Measurements from ENCODE around the gene KRTAP13-1.

KRTAP13-1 gene

GRCh38 chr21:30395731-30396130, at the start of gene KRTAP13-1:
KRTAP13-1 (plus strand) TSS chr21:30396031; CDS start chr21:30396087, 56 bp downstream.
- FAIRE-seq (no peak), DNase-seq (ENCODE audit: insufficient read length, low spot score) (no peak)

- DNase-seq (ENCODE audit: insufficient read length, low spot score) = no peak
- FAIRE-seq = no peak
Measured at GRCh38 chr21:30348506-30348905, 47.3 kb upstream of the KRTAP13-1 start, which contains the start of gene KRTAP23-1. KRTAP23-1 (minus strand) TSS chr21:30348606; CDS start chr21:30348606, 0 bp downstream.

GRCh38 chr21:30349572-30349971, 46.3 kb upstream of the KRTAP13-1 start:
- FAIRE-seq = no peak
- no peak for DNase-seq (ENCODE audit: insufficient read length, low spot score)

- no peak for FAIRE-seq
- no peak for DNase-seq (ENCODE audit: insufficient read length, low spot score)
Measured at GRCh38 chr21:30351534-30351933, 44.3 kb upstream of the KRTAP13-1 start.

- FAIRE-seq = no peak
- DNase-seq (ENCODE audit: insufficient read length, low spot score) = no peak
Measured at GRCh38 chr21:30354308-30355005, 41.4 kb upstream of the KRTAP13-1 start.

- FAIRE-seq (no peak), DNase-seq (ENCODE audit: insufficient read length, low spot score) (no peak)
Measured at GRCh38 chr21:30355906-30356305, 39.9 kb upstream of the KRTAP13-1 start.

GRCh38 chr21:30372139-30372770, 23.6 kb upstream of the KRTAP13-1 start, which contains the start of gene KRTAP13-2:
KRTAP13-2 (minus strand) TSS chr21:30372271; CDS start chr21:30372213, 58 bp downstream.
- no peak for FAIRE-seq

GRCh38 chr21:30382201-30382600, 13.6 kb upstream of the KRTAP13-1 start:
- DNase-seq (ENCODE audit: insufficient read length, low spot score) = no peak
- no peak for FAIRE-seq

More at GRCh38 chr21:30372139-30372770, 23.6 kb upstream of the KRTAP13-1 start, which contains the start of gene KRTAP13-2:
- DNase-seq (ENCODE audit: insufficient read length, low spot score) = no peak

- no peak for DNase-seq (ENCODE audit: insufficient read length, low spot score)
Measured at GRCh38 chr21:30391492-30392025, 4.3 kb upstream of the KRTAP13-1 start.

GRCh38 chr21:30408782-30409494, 13.1 kb downstream of the KRTAP13-1 start:
- peak; percentile 10 for DNase-seq (ENCODE audit: insufficient read length, low spot score)
- peak; percentile 83 for FAIRE-seq

More at GRCh38 chr21:30391492-30392025, 4.3 kb upstream of the KRTAP13-1 start:
- no peak for FAIRE-seq

- no peak for FAIRE-seq
- DNase-seq (ENCODE audit: insufficient read length, low spot score) = no peak
Measured at GRCh38 chr21:30415993-30416392, 20.2 kb downstream of the KRTAP13-1 start.

GRCh38 chr21:30425826-30426225, 30.0 kb downstream of the KRTAP13-1 start, which contains the start of gene KRTAP13-3:
KRTAP13-3 (minus strand) TSS chr21:30425926; CDS start chr21:30425912, 14 bp downstream.
- no peak for FAIRE-seq
- DNase-seq (ENCODE audit: insufficient read length, low spot score) = no peak

- DNase-seq (ENCODE audit: insufficient read length, low spot score) = no peak
- no peak for FAIRE-seq
Measured at GRCh38 chr21:30426731-30427130, 30.9 kb downstream of the KRTAP13-1 start.

GRCh38 chr21:30430170-30430655, 34.4 kb downstream of the KRTAP13-1 start, which contains the start of gene KRTAP13-4:
KRTAP13-4 (plus strand) TSS chr21:30430220; CDS start chr21:30430276, 56 bp downstream.
- no peak for FAIRE-seq

GRCh38 chr21:30434033-30434631, 38.3 kb downstream of the KRTAP13-1 start:
- DNase-seq (ENCODE audit: insufficient read length, low spot score) = peak; percentile 6
- no peak for FAIRE-seq

More at GRCh38 chr21:30430170-30430655, 34.4 kb downstream of the KRTAP13-1 start, which contains the start of gene KRTAP13-4:
- DNase-seq (ENCODE audit: insufficient read length, low spot score) = no peak

GRCh38 chr21:30437010-30437565, 41.3 kb downstream of the KRTAP13-1 start:
- DNase-seq (ENCODE audit: insufficient read length, low spot score) (no peak), FAIRE-seq (no peak)

- FAIRE-seq (no peak), DNase-seq (ENCODE audit: insufficient read length, low spot score) (no peak)
Measured at GRCh38 chr21:30439975-30440374, 44.1 kb downstream of the KRTAP13-1 start, which contains the start of gene KRTAP15-1. KRTAP15-1 (plus strand) TSS chr21:30440275; CDS start chr21:30440328, 53 bp downstream.

GRCh38 chr21:30443226-30443625, 47.4 kb downstream of the KRTAP13-1 start:
- no peak for DNase-seq (ENCODE audit: insufficient read length, low spot score)
- no peak for FAIRE-seq

GRCh38 chr21:30444204-30444603, 48.4 kb downstream of the KRTAP13-1 start:
- DNase-seq (ENCODE audit: insufficient read length, low spot score) (no peak), FAIRE-seq (no peak)
